ENCODE data around the gene NRIP1. TPM values are rescaled to one million over a fixed set of nuclear protein-coding genes. Genes with fewer than 3 reads are reported as not detected.

The NRIP1 gene
- total RNA-seq, 1 experiment from 2014 or later = 10.4 TPM

GRCh38 chr21:15003463-15004135 is 61.2 kb downstream of the NRIP1 start:
- Histone ChIP-seq H3K4me1 (ENCODE audit: insufficient read depth, low read length) (peaks cover 7% of the 10 kb centered on the region; the same call in 1 of the 2 replicates), H4K5ac (ENCODE audit: insufficient read length, low read depth, low read length) (no peak overlapping the region), H3K23ac (ENCODE audit: insufficient read length, low read depth, low read length) (no peak overlapping the region), H3K4me2 (ENCODE audit: insufficient read depth, insufficient read length, low read length) (no peak overlapping the region), H3K4ac (ENCODE audit: low read depth, low read length) (no peak overlapping the region), H2BK12ac (ENCODE audit: insufficient read length, low read depth, low read length) (no peak overlapping the region), H3K18ac (ENCODE audit: insufficient read length, low read depth, low read length) (no peak overlapping the region), H3K23me2 (ENCODE audit: insufficient read length, low read depth, low read length, poor library complexity, severe bottlenecking) (no peaks in the 10 kb centered on the region), H4K91ac (ENCODE audit: insufficient read length, low read depth, low read length) (no peak overlapping the region), H3K27ac (ENCODE audit: insufficient read length, low read depth, low read length) (no peak overlapping the region), H2BK120ac (ENCODE audit: low read depth, low read length, poor library complexity, severe bottlenecking) (no peak overlapping the region), H3K9ac (ENCODE audit: extremely low read depth, insufficient read length, low read length) (no peak overlapping the region), H3K79me1 (ENCODE audit: insufficient read depth, low read depth, low read length, poor library complexity, severe bottlenecking) (no peaks in the 10 kb centered on the region), H3T11ph (ENCODE audit: low read length) (no peak overlapping the region), H4K8ac (replicated peaks; ENCODE audit: insufficient read length, low read depth, low read length) (no peak overlapping the region), H3K79me2 (ENCODE audit: insufficient read depth, low read length) (no peaks in the 10 kb centered on the region), H2BK5ac (ENCODE audit: insufficient read length, low read length) (no peak overlapping the region), H2BK20ac (ENCODE audit: low read depth, low read length, poor library complexity, severe bottlenecking) (no peak overlapping the region), H3K27me3 (ENCODE audit: insufficient read depth, low read length) (no peaks in the 10 kb centered on the region), H3K9me3 (ENCODE audit: control insufficient read depth, low read depth, low read length) (no peaks in the 10 kb centered on the region), H3K14ac (ENCODE audit: insufficient read depth, low read length) (no peak overlapping the region), H2AFZ (ENCODE audit: low read length) (no peak overlapping the region), H2BK15ac (ENCODE audit: low read depth, low read length) (no peak overlapping the region), H4K20me1 (ENCODE audit: control insufficient read depth, insufficient read depth, insufficient read length) (no peaks in the 10 kb centered on the region), H2AK5ac (ENCODE audit: insufficient read length, low read length) (no peak overlapping the region), H3K56ac (ENCODE audit: insufficient read length, low read depth, low read length) (no peak overlapping the region)
- Mint-ChIP-seq H3K27me3 (ENCODE audit: low read depth) (peaks cover 76% of the 10 kb centered on the region), H3K36me3 (ENCODE audit: insufficient read depth in 1 of 3, low read depth in 3 of 3) (no peaks in the 10 kb centered on the region; a peak in 1 of 7 replicates), H3K9me3 (no peaks in the 10 kb centered on the region), H3K4me3 (no peak overlapping the region; a peak in 1 of 5 replicates), H3K4me1 (peaks cover 41 to 45% of the 10 kb centered on the region in 2 experiments), H3K27ac (no peak overlapping the region)
- WGBS (ENCODE audit: extremely low coverage, insufficient read length, low lambda C conversion rate) = no CpG with 5 or more reads among the region's 6 CpGs
- TF ChIP-seq CTCF (conservative IDR thresholded peaks at IDR 0.05) = no peak
- DNase-seq = no peak
